Activated naive CD4-positive, alpha-beta T cell treated with Interleukin-2 at 50 U/mL for 16 hours (primary cell): ENCODE results near the gene C12orf57.

ENCODE experiments used
- DNase-seq: peaks from one replicate; pipeline ENCODE4 v3.0.0-alpha.2; 2020

Gene C12orf57

GRCh38 chr12:6954316-6955107 is 10.7 kb downstream of the C12orf57 start:
- no peak for DNase-seq

DNA sequence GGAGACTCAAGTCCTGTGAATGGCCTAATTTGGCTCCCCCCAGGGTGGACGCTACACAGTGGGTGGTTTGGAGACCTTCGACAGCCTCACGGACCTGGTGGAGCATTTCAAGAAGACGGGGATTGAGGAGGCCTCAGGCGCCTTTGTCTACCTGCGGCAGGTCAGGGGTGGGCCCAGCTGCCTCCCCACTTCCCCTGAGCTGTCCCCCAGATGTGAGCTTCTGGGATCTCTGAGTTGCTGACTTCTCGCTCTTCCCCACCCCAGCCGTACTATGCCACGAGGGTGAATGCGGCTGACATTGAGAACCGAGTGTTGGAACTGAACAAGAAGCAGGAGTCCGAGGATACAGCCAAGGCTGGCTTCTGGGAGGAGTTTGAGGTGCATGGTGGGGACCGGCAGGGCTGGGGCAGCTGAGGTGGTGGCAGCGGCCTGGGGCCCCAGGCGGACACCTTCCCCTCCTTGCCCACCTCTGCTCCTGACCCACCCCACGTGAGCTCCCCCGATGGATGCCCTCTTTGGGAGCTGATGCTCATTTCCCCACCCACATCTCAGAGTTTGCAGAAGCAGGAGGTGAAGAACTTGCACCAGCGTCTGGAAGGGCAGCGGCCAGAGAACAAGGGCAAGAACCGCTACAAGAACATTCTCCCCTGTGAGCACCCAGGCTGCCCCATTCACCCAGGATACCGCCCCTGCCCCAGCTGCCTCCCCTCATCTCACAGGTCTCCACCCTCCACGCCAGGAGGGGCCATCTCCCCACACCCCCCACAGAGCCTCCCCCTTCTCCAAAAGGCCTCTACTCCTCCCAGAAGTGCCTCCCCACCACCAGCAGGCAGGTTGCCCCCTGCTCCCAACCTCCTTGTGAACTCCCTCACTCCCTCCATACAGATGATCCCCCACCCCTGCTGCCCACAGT is 11.5 kb downstream of the C12orf57 start:
- DNase-seq = no peak

DNA sequence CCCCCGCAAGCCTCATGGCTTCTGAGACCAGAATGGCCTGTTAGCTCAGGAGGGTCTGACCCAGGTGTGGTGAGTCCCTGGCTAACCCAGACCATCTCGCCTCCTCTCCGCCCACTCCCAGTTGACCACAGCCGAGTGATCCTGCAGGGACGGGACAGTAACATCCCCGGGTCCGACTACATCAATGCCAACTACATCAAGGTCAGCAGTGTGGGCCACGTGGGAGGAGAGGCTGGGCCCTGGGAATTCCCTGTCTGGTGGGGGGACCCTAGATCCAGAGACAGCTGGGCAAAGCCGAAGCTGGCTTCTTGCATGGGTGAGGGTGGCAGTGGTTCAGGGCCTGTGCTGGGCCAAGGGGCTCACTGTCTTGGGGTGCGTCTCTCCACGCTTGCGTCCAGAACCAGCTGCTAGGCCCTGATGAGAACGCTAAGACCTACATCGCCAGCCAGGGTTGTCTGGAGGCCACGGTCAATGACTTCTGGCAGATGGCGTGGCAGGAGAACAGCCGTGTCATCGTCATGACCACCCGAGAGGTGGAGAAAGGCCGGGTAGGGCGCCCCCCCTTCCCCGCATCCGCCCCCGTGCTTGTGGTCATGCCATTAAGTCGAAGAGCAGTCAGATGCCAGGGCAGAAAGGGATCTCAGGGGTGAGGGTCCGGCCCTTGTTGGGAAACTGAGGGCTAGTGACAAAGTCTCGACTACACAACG is 12.4 kb downstream of the C12orf57 start:
- no peak for DNase-seq

- DNase-seq = no peak
These were observed 13.4 kb downstream of the C12orf57 start for GRCh38 chr12:6957151-6957701.

DNA sequence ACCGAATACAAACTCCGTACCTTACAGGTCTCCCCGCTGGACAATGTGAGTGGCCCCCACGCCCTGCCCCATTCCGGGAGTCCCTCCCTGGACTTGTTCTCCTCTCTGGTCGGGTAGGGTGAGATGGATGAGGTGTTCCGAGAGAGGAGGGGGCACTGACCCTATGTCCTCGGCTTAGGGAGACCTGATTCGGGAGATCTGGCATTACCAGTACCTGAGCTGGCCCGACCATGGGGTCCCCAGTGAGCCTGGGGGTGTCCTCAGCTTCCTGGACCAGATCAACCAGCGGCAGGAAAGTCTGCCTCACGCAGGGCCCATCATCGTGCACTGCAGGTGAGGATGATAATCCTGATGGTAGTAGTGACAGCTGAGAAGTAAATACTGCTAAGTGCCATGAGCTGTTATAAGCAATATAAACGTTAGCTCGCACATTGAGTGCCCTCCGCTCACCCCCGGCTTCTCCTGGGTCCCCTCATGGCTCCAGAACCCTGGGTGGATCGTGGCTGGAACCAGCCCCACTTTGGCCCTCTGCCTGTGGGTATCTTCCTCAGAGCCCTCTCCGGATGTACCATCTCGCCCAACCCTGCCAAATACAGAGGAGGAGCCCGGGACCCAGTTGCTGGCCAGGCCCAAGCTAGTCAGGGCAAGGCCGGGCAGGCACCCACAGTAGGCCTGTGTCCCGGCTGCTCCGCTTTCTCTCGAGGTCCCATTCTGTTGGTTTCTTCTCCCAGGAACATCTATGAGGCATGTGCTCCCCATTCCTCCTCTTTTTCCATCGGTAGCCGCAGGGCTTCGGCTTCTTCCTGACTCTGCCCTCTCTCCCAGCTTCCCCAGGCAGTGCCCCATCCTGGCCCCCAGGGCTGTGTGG is 14.2 kb downstream of the C12orf57 start:
- DNase-seq = no peak

- no peak for DNase-seq
These were observed 14.8 kb downstream of the C12orf57 start for GRCh38 chr12:6958609-6959057.

- peak; percentile 73 for DNase-seq
These were observed 15.4 kb downstream of the C12orf57 start for GRCh38 chr12:6959058-6959804.

DNA sequence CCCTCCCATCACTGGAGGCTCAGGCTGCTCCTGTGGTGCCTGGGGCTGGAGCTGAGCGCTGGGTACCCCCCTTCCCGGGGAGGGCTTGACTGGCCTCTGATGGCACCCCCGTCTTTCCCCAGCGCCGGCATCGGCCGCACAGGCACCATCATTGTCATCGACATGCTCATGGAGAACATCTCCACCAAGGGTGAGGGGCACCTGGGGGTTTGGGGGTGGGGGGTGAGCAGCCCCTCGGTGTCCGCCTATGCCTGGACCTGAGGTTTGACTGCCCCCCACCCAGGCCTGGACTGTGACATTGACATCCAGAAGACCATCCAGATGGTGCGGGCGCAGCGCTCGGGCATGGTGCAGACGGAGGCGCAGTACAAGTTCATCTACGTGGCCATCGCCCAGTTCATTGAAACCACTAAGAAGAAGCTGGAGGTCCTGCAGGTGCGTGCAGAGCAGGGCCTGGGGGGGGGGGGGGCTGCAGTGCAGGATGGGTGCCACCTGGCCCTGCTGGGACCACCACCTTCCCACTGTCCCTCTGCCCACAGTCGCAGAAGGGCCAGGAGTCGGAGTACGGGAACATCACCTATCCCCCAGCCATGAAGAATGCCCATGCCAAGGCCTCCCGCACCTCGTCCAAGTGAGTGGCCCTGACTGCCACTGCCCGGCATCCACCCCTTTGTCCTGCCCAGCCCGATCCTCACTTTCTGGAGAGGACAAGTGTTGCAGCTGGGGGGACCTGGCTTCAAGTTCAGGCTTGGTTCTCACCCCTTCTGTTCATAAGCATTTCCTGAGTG is 16.2 kb downstream of the C12orf57 start:
- no peak for DNase-seq

DNA sequence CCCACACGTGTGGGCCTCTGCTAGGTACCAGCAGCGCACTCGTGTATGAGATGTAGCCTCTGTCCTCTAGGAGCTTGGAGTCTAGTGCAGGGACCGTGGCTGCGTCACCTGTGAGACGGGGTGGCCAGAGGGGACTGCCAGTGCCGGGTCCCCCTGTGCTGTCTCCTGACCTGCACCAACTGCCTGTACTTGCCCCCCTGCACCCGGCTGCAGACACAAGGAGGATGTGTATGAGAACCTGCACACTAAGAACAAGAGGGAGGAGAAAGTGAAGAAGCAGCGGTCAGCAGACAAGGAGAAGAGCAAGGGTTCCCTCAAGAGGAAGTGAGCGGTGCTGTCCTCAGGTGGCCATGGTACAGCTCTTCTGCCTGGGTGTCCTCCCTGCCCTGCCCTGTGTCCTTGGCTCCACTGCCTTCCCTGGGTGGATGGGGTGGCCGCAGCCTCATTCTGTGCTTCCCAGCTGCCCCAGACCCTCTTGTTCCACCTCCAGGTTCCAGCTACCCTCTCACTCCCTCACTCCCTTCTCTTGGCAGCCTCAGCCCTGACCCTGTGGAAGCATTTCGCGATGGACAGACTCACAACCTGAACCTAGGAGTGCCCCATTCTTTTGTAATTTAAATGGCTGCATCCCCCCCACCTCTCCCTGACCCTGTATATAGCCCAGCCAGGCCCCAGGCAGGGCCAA is 16.9 kb downstream of the C12orf57 start:
- peak; percentile 36 for DNase-seq

GRCh38 chr12:6961278-6961694 is 17.5 kb downstream of the C12orf57 start:
- peak; percentile 97 for DNase-seq

DNA sequence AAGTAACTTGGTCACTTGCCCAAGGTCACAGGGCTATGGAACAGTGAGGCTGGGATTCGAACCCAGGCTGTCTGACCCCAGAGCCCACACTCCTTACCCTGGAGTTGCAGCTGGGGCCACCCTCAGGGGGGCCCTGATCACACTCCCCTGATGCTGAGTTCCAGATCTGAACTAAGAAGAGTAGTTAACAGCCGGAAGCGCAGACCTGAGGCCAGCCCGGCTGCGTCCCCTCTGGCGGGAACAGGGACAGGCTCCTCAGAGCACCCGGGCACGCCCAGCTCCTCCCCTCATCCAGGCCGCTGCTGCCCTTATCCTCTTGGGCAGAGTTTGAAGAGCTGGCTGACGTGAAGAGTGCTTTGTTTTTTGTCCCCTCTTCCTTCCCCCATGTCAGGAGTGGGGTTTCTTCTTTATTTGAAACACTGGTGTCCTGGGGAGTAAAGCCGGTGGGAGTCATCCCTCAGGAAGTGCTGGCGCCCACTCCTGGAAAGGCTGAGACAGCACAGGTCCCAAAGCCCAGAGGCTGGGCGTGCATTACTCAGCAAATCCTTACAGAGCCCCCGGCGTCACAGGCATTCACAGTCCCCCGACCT is 18.0 kb downstream of the C12orf57 start:
- peak; percentile 68 for DNase-seq

- DNase-seq = no peak
These were observed 18.6 kb downstream of the C12orf57 start for GRCh38 chr12:6962285-6963015.

DNA sequence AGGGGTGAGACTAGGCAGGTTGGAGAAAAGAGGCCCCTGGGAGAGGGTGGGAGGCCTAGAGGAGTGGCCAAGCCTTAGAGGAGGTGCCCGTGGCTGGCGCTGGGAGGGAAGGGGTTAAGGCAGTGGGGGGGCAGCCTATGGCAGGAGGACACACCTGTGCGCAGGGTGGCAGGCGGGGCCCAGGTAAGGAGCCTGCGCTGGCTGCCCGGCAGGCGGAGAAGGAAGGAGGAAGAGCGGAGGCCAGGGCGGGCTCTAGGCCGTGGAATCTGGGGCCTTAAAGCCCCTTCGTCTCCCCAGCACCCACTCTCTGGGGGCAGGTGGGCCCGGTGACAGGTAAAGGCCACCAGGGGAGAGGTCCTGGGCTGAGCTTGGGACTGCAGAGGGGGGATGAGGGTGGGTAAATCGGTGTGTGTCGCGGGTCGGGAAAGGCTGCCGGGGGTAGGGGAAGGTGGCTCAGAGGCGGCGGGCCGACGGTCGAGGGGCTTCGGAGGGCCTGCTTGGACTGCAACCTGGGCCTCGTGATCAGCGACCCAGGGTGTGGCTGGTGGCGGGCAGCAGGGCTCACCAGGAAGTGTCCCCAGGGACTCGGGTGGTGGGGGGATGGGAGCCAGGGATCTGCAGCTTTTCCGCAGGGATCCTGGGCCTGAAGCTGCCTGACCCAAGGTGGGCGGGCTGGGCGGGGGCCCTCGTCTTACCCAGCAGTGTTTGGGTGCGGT is 19.4 kb downstream of the C12orf57 start:
- no peak for DNase-seq

GRCh38 chr12:6963791-6964413 is 20.1 kb downstream of the C12orf57 start:
- DNase-seq = no peak

GRCh38 chr12:6964605-6965025 is 20.8 kb downstream of the C12orf57 start:
- DNase-seq = no peak

DNA sequence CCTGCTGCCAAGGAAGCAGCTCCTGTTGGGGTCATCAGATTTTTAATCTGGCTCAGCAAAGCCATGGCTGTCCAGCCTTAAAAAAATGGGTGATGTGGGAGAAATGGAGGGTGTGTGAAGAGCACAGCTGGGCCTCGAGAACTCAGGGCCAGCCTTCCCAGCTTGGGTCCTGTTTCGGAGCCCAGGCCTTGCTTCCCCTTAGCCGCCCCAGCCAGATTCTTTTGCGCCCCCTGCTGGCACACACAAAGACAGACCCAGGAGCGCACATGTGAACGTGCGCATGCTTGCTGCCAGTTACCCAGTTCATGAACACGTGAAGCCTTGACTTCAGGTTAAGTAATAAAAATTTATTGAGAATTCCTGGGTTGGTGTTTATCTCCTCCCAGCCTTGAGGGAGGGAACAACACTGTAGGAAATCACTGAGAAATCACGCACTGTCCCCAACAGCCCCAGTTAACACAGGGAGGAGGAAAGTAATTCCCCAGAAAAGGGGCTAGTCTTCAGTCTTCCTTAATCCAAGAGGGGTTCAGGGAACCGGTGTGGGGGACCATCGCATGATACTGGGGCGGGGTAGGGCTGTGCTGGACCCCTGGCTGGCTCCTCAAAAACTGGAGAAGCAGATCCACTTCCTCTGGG is 21.3 kb downstream of the C12orf57 start:
- DNase-seq = peak; percentile 88

GRCh38 chr12:6965714-6966113 is 21.9 kb downstream of the C12orf57 start:
- no peak for DNase-seq
